Metanephros (tissue), 1 donor: ENCODE results near the gene GRPEL2. TPM values are rescaled to one million over a fixed set of nuclear protein-coding genes. Genes with fewer than 3 reads are reported as not detected.

ENCODE experiments used
- total RNA-seq: library from RNA; depleted of rRNA; stranded (reverse); fragments of >200 nt; gene quantifications from one replicate; pipeline ENCODE4 v1.2.3, GENCODE V29; 2014

Gene GRPEL2, protein sequence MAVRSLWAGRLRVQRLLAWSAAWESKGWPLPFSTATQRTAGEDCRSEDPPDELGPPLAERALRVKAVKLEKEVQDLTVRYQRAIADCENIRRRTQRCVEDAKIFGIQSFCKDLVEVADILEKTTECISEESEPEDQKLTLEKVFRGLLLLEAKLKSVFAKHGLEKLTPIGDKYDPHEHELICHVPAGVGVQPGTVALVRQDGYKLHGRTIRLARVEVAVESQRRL
- 18.6 TPM for total RNA-seq

DNA sequence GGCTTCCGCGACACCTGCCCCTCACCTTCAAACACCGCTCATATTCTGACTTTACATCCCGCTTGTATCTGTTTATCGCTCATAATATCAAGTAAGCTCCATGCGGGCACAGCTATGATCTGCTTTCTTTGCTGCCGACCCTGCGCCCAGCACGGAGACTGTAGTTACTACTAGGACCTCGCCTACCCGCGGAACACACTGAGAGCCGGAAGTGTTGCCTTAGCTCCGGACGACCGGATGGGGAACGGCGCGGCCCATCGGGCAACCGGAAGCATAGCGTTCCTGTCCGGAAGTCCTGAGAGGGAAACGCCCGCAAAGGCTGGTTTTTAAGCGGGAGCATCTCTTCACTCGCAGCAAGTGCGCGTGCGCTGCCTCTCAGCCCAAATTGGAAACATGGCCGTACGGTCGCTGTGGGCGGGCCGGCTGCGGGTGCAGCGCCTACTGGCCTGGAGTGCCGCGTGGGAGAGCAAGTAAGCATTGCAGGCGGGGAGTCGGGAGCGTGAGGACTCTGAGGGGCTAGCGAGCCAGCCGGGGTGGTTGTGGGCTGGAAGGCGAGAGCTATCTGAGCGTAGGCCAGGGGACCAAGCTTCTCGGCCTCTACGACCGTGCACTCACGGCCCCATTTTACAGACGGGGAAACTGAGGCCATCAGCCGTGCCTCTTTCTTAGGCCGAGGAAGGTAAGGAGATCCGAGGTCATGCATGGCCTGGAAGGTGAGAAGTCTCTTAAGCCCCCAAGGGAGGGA, at the start of gene GRPEL2:
TSS of gene GRPEL2 (plus strand) at position 353 of the 745 bp plus-strand sequence. CDS start at position 394, 41 bp downstream.

DNA sequence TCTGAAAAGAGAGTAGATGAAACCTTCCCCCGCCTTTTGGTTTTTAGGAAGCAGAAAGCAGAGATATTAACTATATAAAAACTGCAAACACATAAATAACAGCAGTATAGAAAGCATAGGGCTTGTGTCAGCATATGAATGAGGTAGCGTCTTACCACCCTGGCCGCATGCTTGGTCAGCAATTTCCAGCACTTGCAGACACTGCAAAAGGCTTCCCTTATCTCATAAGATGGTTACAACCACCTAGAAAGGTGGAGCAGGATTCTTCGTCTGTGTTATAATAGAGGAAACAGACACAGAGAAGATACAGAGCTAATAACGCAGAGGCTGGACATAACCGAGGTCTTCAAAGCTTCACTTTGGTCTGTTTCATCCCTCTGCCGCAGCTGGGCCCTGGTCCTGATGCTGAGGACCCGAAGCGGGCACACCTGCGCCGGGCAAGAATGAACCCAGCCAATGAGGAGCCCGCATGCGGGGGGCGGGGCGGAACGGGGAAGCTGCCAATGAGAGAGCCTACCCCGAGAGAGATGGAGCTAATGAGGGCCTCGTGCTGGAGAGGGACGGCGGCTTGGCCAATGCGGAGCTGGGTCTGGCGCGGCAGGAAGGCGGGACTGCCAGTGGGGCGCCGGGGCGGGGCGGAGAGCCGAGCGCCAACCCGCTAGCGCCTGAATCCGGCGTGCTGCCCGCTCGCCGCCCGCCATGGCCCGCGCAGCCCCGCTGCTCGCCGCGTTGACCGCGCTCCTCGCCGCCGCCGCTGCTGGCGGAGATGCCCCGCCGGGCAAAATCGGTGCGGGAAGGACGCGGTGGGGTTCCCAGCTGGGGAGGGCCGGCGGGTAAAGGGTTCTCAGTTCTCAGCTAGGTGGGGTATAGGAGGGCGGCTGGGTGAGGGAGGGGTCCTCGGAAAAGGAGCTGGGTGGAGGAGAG, 12.3 kb downstream of the GRPEL2 start, which contains the start of gene PCYOX1L:
TSS of gene PCYOX1L (plus strand) at position 677 of the 924 bp plus-strand sequence. CDS start at position 700, 23 bp downstream.

DNA sequence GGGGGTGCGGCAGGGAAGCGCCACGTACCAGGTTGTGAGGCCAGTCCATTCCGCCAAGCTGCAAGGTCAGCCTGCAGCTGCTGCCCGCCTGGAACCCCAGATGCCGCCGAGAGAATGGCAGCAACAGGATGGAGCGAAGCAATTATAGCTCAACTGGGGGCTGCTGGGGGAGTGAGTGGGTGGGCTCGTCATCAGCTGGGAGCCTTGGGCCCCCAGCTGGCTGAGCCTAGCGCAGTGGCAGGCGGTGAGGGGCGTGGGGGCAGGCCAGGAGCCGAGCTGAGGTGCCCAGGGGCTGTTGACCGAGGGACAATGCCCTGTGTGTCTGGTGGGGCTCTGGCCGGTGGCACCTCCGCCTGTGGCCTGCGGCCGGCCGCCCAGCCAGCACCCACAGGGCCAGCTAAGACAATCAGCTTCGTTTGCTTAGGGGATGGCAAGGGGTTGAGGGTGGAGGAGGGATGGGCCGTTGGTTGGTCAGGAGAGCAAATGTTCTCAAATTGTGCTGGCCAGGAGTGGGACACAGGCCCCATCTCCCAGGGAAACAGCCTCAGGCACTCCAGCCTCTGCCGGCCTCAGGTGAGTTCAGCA, 34.0 kb downstream of the GRPEL2 start, which contains the start of gene IL17B:
TSS of gene IL17B (minus strand) at position 116 of the 585 bp plus-strand sequence. CDS start at position 49, 67 bp downstream.

Other genes with a start within 250 kb of the GRPEL2 start
- gene ABLIM3, start 204.0 kb upstream of the GRPEL2 start, total RNA-seq, result 5.7 TPM
- 49.8 TPM for gene AFAP1L1, start 73.6 kb upstream of the GRPEL2 start, total RNA-seq
- gene PCYOX1L, start 12.5 kb downstream of the GRPEL2 start, total RNA-seq, result 9.9 TPM
- gene IL17B, start 33.8 kb downstream of the GRPEL2 start, total RNA-seq, result 13.8 TPM
- 281 TPM for gene CSNK1A1, start 205.9 kb downstream of the GRPEL2 start, total RNA-seq
- 6.9 TPM for gene ARHGEF37, start 236.0 kb downstream of the GRPEL2 start, total RNA-seq